Heart left ventricle (tissue), 13 donors: ENCODE measurements around the gene KLHL5.

Experiments used
- POLR2A ChIP-seq, 2 donors: fragments of 450-650 bp; IDR thresholded peaks; one replicate each; pipeline ENCODE4 v1.6.1; 2017; ENCODE audit warnings: antibody characterized with exemption in 2 of 2, mild to moderate bottlenecking in 2 of 2, moderate library complexity in 2 of 2
- TF ChIP-seq, protein P1 (sequence below), 12 donors: fragments of 200-600 bp; sonication (generic) in 4 of 12; IDR thresholded peaks; one replicate each; pipeline versions ENCODE4 v1.5.0 to v1.8.0; 2018 to 2022; ENCODE audit warnings: antibody characterized with exemption in 12 of 12, mild to moderate bottlenecking in 5 of 12
- donor health status: ischemic (EF 13 %, LVEDD 7.1; RV severe dilation, severe dysfunction).
- donor health status: DM: no; HTN: yes; CAD: no.
- donor health status: DM: no; HTN: no; CAD: no.
- donor health status: ischemic (EF 25% LVEDD 6.9; RV normal size, moderate dysfunction).
- donor health status: ischemic (EF 25% LVEDD 5.7; RV mildly dilated, moderate dysfunction).
- donor health status: ischemic (EF 35%, LVEDD 5.7; RV mildly dilated, moderate dysfunction).
- donor health status: nonischemic (EF 11% LVEDD 7.7; RV severe dilation, severe dysfunction).
- donor health status: DM: yes; HTN: yes; CAD: no.
- donor health status: PGD.
- donor health status: ischemic (EF 29% LVEDD 5.4; RV normal size, mild dysfunction).
- donor health status: nonischemic (EF 23%, LVEDD 6.1; RV moderate dilation, normal function).

DNA sequence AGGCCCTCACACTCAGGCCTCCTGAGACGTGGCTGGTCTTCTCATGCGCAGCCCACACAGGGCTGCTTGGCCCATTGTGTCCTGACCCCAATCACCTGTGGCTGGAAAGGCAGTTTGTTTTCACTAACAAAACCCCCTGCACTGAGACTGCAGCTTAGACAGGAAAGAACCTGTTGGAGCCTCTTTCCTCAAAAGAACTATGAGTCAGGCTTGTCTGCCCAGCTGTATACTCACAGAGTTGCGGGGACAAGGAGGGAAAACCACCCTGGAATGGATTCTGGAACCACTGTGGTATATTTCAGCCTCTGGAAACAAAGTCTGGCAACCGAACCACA, 24.6 kb upstream of the KLHL5 start:
- TF ChIP-seq, protein P1, sequence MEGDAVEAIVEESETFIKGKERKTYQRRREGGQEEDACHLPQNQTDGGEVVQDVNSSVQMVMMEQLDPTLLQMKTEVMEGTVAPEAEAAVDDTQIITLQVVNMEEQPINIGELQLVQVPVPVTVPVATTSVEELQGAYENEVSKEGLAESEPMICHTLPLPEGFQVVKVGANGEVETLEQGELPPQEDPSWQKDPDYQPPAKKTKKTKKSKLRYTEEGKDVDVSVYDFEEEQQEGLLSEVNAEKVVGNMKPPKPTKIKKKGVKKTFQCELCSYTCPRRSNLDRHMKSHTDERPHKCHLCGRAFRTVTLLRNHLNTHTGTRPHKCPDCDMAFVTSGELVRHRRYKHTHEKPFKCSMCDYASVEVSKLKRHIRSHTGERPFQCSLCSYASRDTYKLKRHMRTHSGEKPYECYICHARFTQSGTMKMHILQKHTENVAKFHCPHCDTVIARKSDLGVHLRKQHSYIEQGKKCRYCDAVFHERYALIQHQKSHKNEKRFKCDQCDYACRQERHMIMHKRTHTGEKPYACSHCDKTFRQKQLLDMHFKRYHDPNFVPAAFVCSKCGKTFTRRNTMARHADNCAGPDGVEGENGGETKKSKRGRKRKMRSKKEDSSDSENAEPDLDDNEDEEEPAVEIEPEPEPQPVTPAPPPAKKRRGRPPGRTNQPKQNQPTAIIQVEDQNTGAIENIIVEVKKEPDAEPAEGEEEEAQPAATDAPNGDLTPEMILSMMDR (IDR thresholded peaks at IDR 0.05), result no peak
- no peak for TF ChIP-seq POLR2A (IDR thresholded peaks at IDR 0.05)
